CD4-positive, alpha-beta T cell treated with Interleukin-21 for 1 hour (primary cell): ENCODE measurements around the gene GULP1.
"Not testable (repeated sequence)": the region's sequence is repeated elsewhere in the genome, so short reads cannot be mapped to it uniquely, and the experiment has no call there.

Experiments used
- DNase-seq: peaks from one replicate; pipeline ENCODE4 v3.0.0-alpha.2; 2020

The GULP1 gene

DNA sequence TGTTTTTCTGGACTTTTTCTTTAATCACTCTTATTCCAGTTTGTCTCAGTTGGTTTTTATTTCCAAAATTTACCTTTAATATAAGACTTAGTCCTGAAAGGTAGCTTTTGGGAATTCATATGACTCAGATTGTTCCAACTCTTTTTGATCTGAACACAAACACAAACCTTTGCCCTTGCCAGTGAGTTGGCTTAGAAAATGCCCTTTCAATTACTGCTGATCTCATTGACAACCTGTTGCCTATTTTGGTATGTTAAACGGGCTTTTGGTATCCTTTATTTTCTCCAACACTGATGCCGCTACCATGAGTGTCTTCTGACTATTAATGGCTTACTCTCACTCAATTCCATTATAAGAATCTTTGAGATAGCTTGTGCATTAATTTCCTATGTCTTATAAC, 143.4 kb downstream of the GULP1 start:
- no peak for DNase-seq

DNA sequence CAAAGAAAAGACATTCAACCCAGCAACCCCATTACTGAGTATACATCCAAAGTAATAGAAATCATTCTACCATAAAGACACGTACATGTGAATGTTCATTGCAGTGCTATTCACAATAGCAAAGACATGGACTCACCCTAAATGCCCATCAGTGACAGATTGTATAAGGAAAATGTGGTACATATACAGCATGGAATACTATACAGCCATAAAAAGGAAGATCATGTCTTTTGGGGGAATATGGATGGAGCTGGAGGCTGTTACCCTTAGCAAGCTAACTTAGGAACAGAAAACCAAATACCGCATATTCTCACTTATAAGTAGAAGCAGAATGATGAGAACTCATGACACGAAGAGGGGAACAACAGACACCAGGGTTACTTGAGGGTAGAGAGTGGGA, 145.9 kb downstream of the GULP1 start:
- no peak for DNase-seq

GRCh38 chr2:188439986-188440385, 148.3 kb downstream of the GULP1 start:
- DNase-seq, result no peak

DNA sequence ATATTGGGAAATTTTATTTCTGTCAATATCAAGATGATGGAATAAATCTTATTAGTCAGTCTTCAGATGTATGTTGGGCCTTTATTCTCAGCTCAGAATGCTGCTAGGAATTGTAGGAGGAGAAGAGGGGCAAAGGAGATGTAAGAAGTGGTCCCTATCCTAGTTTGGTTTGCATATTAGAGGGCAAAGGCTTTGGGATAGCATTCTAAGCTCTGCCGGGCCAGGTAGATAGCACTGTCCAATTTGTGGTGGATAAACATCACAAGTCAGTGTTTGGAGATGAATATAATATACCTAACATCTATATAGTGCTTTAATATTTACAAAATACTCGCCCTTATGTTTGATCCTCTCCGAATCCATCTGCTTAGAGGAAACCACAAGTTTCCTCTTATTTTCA, 149.2 kb downstream of the GULP1 start:
- DNase-seq, result no peak

- no peak for DNase-seq
These were observed 149.7 kb downstream of the GULP1 start for GRCh38 chr2:188441288-188441947.

- DNase-seq, result no peak
These were observed 151.5 kb downstream of the GULP1 start for GRCh38 chr2:188443207-188443606.

- DNase-seq, result no peak
These were observed 152.6 kb downstream of the GULP1 start for GRCh38 chr2:188444106-188444835.

DNA sequence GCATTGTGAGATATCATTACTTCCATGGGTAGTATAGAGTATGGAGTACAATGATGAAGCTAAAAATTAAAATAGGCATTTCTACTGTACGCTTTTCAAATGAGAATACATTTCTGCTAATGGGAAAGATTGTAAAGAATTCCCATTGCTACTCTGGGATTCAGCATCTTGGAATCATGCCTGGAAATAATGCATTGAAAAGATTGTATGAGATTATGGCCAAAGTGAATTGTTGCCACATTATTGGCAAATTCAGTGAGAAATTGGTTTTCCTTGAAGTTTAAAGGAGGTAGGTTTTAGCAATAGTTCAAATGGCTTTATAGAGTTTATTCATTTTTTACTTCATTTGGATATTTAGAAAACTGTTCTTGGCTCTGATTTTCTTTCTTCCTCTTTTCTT, 157.9 kb downstream of the GULP1 start:
- DNase-seq, result no peak

DNA sequence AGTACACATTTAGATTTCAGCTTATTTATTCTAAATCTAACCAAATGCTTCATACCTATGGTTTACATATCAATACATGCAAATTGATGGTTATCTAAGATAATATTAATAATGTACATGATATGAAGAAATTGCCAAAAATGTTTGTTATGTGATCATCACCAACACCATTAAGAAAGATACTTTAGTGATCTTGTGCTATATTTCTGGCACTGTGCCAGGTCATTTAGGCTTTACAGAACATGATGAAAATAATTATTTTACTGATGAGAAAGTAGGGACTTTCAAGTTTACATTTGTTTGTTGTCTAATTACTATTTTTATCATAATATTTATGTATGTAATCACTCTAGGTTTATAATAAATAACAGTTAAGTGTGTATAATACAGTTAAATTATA, 158.3 kb downstream of the GULP1 start:
- DNase-seq, result no peak

DNA sequence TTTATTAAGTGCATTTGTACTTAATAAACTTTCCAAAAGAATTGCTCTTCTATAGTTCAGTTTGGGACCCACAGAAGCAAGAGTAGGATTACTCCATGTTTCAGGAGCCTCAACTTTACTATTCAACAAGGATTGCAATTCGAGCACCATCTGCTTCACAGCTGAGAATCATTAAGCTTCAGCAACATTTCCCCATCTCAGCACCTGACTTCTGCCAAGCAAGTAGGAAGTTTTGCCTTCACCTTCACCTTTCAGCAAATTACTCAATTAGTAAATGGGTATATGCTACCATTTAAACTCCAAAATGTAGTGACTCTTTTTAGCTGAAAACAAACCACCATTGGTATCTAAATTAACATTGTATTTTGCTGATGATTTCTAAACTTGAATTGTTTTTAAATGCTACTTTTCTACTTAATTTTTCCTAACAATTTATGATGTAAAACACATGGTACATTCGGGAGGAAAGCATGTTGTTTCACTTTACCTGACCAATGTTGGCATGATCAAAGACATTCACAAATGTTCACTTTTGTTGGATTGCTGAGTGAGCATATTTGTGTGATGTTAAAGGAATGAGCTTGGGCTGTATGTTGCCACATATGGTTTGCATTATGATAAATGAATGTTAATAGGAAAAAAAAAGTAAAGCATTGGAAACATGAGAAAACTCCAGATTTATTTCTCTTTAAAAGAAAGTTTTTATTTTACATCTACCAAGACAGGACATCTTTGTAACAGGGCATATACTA, 159.2 kb downstream of the GULP1 start:
- DNase-seq, result no peak

- no peak for DNase-seq
These were observed 160.4 kb downstream of the GULP1 start for GRCh38 chr2:188452084-188452483.

GRCh38 chr2:188456114-188456909, 164.6 kb downstream of the GULP1 start:
- no peak for DNase-seq

DNA sequence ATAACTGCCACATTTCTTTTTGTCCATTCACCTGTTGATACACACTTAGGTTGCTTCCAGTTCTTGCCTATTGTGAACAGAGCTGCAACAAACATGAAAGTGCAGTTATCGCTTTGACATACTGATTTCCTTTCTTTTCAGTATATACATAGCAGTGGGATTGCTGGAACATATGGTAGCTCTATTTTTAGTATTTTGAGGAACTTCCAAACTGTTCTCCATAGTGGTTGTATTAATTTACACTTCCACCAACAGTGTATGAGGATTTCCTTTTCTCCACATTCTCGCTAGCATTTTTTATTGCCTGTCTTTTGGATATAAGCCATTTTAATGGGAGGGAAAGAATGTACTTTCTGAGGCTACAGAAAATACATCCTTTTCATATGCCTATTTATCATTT, 167.4 kb downstream of the GULP1 start:
- DNase-seq, result no peak

DNA sequence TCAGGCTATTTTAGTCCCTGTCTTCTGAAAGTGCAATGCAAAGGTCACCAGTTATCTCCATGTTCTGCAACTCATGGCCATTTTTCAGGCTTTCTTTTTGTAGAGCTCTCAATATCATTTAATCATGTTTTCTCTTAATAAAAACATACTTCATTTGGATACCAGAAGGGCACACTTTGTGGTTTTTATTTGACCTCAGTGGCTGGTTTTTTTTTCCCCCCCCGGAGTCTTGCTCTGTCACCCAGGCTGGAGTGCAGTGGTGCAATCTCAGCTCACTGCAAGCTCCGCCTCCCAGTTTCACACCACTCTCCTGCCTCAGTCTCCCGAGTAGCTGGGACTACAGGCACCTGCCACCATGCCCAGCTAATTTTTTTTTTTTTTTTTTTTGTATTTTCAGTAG, 174.4 kb downstream of the GULP1 start:
- not testable (repeated sequence) for DNase-seq

DNA sequence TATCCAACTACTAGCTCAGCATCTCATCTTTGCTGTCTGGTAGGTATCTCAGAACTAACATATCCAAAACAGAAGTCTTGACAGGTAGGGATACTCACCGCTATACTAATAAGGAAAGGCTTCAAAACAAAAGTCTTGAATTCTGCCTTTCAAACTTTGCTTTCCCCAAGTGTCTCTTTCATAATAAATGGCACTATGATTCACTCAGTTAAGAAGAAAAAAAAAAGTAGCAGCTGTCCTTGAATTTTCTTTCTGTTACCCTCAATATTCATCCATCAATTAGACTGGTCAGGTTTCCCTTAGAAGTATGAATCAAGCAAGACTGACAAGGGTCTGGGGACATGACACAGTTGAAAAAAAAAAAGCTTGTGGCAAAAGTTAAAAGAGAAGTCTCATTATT, 175.1 kb downstream of the GULP1 start:
- DNase-seq, result no peak

DNA sequence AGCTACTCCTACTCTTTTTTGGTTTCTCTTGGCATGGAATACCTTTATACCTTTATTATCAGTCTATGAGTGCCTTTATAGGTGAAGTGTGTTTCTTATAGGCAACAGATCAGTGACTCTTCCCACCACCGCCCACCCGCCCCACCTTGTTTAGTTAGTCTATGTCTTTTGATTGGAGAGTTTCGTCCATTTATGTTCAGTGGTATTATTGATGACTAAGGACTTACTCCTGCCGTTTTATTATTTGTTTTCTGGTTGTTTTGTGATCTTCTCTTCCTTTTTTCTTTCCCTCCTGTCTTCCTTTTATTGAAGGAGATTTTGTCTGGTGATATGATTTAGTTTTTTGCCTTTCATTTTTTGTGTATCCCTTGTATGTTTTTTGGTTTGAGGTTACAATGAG, 179.5 kb downstream of the GULP1 start:
- no peak for DNase-seq

- DNase-seq, result no peak
These were observed 181.6 kb downstream of the GULP1 start for GRCh38 chr2:188473306-188473705.

DNA sequence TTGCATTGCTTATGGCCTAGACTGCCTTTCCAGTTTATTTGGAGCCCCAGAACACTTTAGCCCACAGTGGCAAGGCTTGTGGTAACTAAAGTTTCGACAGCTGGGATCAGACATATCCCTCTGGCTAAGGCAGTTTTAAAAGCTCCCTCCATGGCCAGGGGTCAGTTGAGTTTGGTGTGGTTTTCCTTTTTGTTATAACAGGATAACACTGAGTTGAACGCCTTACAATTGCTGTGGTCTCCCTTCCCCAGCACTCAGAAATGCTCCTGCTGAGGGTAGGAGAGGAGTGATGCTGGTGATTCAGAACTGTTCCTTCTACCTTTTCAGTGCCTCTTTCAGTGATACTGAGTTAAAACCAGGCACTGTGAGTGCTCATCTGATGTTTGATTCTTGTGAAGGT, 182.6 kb downstream of the GULP1 start:
- DNase-seq, result no peak

DNA sequence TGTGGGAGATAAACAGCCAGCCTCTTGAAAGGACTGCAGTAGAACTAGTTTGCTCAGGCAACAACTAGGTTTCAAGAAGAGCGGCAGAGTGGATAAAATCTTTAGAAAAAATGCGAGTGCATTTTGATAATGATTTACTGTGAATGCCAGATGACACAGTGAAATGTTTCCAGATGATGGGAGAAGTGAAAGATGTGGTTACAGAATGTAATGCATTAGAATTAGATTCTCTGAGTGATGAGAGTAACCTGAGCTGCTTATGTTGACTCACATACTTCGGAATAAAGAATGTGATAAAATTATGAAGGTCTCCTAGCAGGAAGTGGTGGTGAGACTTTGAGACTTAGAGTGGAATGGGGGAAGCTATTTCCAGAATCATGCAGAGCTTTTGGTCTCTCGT, 184.3 kb downstream of the GULP1 start:
- DNase-seq, result no peak

DNA sequence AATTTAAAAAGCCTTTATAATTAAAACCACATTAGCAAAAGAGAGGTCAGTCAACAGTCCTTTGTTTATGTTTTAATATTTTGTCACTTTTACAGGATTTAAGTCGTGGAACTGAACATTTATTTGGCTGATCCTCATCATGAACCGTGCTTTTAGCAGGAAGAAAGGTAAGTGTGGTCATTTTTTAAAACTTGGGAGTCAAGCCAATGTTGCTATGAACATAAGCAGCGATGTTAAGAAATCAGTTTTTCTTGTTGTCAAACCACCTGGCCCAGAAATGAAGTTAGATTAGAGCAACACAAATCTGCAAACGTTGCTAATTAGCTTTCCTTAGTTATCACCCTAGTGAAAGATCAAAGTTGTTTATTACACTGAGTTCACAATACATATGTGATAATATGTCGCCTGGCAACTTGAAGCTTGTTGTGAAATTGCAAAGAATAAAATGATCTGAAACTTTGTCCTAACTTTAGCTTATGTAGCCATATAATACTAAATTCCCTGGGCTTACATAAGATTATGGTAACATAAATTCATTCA, 186.0 kb downstream of the GULP1 start:
- no peak for DNase-seq

GRCh38 chr2:188478724-188479123, 187.1 kb downstream of the GULP1 start:
- DNase-seq, result no peak

DNA sequence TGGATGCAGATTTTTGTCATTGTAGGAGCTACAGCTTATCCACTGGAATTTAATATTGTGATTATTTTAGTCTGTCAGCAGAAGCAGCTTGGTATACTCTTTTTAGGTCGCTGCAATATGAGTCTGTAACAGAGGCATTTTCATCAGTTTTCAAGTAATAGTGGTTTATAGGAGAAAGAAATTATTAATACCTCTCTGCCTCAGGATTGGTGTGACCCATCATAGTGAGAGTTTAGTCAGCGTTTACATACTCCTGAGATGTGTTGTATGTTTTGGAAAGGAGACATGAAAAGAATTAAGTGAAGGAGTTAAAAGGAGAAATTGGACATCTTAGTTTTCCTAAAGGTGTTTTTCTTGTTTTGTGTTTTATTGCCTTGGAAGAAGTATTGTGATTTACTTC, 189.8 kb downstream of the GULP1 start:
- no peak for DNase-seq

DNA sequence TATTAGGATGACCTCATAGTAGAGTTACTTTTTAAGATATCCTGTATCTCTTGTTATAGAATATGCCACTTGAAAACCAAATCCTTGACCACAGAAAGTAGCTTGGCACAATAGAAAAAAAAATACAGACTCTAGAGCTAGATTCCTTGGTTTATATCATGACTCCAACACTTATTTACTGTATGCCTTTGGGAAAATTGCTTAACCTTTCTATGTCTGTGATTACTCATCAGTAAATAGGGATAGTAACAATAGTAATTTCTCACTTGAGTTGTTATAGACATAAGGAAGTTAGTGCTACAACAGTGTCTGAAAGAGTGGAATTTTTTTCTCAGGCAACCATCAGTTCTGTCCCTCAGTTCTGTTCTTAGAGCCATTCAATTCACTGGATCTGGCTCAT, 193.8 kb downstream of the GULP1 start:
- no peak for DNase-seq
